NK-92 treated with Interleukin-12 subunit alpha and Interleukin-12 subunit beta, amount 100 ng/mL, for 24 hours (cell line): ENCODE results near the gene EBPL.

Experiments
- DNase-seq: peaks from one replicate; lab custom pipeline; 2025; lab: John Stamatoyannopoulos, UW

The EBPL gene

DNA sequence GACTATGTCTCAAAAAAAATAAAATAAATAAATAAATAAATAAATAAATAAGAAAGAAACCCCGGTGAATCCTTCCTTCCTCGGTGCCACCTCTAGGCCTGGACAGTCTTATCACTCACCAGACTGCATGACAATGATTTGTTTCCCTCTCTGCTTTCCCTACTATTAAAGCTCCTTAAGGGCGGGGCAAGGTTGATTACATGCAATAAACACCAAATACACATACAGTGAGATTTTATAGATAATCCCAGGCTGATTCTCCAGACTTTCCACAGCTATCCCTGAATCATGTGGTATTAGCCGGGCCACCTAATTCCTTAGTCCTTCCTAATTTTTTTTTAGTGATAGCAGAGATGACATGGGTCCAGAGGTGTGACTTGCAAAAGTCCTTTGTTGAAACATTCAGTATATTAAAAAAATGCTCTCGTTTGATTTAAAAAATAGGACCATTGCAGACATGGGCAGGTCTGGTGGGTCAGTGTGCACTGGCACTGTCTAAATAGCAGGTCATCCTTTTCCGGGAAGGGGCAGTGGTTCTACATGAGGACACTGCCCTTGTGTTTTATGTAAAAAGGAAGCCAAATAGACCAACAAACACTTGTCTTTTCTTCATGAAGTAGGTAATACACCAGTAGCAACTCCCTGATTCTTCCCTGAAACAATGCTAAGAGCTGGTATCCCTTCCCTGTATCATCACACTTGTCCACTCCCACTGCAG, 14.5 kb downstream of the EBPL start:
- DNase-seq, result no peak

DNA sequence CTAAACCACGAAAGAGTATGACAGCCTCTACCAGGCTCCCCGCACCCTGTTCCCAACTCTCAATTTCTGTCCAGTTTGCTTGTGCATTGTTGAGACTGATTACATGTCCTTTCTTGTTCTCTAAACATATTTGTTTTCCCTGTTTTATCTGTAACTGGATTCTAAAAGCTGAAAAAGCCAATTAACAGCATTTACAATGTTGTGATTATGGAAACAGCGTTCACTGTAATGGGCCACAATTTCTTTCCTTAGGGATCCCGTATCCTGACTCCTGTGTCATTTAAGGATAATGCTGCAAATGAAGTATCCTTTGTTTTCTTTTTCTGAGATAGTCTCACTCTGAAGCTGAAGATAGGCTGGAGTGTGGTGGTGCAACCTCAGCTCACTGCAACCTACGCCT, 20.5 kb downstream of the EBPL start:
- no peak for DNase-seq

DNA sequence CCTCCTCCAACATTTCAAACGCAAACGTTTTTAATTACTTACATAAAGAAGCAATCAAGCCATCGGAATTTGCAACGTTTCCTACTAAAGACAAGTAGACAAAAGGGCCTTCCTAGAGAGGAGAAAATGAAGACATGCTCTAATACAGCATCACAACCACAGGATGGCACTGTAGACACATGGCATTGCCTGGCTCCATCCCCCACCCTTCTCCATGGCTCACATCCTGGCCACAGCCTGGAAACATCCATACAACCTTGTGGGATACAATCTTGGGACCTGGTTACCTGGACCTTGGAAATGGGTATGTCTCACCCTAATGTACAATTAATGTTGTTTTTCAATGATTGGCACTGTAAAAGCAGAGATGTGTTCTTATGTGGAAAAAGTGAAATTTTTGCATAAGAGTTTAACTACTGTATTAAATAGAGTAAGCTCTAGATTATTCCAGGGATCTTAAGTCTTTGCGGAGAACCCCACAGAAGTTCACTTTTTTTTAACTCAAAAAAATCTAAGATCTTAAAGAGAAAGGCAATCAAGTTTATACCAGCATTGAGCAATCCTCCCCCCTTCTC, 21.5 kb downstream of the EBPL start:
- peak; percentile 5 for DNase-seq

DNA sequence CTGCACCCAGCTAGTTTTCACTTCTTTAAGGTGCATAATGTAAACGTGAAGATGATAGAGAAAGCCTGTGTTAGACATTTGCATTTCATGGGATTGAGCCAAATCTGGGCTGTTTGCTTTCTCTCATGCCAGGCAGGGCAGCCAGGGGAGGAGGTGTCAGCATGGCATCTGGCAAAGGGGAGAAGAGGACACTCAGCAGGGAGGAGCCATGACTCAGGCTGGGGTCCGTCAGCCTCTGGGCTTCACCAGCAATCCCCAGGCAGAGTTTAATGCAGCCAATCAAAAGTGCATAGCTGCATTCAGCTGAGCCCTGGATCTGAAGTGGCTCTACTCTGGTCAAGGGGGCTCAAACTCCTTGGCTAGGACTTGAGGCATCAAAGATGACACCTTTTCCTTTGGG, 23.5 kb downstream of the EBPL start:
- DNase-seq, result no peak

DNA sequence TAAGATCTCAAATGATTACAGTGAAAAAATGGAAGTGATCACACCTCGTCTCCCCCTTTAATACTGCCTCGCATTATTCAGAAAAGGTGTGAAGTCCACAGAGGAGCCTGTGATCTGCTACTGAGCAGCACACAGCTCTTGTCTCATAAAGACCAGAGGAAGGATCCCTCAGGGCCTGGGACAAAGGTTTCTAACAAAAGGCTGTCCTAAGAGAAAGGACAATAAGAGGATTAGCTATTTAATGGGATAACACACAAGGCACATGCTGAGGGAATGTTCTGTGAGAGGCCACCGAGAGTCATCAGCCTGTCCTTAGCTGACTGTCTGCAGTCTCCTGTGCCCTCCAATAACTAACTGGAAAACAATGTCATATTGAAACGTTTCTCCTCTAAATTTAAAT, 26.7 kb downstream of the EBPL start:
- no peak for DNase-seq

DNA sequence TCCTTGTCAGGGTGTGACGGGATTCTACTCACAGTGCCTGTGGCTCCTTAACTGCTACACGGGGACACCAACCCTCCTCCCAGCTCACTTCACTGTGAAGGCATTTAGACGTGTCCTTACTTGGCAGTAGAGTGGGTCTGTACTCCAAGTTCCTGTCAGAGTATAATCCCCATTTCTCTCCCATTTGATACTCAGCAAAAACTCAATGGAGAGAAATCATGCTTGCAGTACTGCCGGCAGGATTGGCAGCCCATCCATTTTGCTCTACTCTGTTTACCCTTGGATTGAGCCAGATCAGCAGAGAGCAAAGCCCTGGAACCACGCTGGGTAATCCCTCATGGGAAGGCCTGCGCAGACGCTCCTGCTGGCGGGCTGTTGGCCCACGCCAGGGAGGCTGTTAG, 34.0 kb downstream of the EBPL start:
- DNase-seq, result no peak

DNA sequence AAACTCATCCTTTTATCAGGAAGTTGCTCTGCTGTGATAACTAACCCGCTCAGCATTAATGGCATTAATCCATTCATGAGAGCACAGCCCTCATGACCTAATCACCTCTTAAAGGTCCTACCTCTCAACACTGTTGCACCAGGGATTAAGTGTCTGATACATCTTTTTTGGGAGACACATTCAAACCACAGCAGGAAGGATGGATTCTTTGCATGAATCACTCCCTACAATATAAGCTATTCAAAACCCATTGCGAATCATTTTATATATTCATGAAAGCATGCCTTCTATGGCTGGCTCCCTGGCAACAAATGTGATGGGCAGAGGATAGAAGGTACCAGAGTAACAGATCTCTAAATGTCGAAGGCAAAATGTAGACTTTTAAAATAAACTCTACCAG, 35.4 kb downstream of the EBPL start:
- DNase-seq, result no peak

DNA sequence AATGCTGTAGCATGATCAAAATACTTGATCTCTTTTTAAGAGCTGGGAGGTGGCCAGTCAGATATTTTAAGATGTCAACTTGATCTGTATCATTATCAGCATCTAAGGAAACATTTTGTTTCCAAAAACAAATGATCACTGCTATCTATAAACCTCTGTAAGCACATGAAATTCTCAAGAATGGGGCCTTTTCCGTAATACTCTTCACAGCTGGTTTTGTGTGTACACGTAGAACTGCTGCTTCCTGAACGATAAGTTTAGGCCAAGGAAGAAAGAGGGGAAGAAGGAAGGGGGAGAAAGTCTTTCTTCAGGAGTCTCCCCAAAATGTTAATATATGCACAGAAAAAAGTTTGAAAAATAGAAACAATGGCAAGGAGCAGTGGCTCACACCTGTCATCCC, 37.3 kb downstream of the EBPL start:
- DNase-seq, result no peak

DNA sequence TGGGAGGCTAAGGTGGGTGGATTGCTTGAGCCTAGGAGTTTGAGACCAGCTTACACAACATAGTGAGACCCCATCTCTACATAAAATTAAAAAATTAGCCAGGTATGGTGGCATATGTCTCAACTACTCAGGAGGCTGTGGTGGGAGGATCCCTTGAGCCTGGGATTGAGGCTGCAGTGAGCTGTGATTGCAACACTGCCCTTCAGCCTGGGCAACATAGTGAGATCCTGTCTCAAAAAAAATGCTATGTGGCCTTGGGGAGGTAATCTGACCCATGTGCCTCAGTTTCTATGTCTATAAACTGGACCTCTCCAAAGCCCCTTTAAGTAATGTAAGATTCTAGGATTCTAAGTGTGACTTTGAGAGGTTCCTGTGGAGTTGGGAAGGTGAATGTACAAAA, 37.8 kb downstream of the EBPL start:
- no peak for DNase-seq

DNA sequence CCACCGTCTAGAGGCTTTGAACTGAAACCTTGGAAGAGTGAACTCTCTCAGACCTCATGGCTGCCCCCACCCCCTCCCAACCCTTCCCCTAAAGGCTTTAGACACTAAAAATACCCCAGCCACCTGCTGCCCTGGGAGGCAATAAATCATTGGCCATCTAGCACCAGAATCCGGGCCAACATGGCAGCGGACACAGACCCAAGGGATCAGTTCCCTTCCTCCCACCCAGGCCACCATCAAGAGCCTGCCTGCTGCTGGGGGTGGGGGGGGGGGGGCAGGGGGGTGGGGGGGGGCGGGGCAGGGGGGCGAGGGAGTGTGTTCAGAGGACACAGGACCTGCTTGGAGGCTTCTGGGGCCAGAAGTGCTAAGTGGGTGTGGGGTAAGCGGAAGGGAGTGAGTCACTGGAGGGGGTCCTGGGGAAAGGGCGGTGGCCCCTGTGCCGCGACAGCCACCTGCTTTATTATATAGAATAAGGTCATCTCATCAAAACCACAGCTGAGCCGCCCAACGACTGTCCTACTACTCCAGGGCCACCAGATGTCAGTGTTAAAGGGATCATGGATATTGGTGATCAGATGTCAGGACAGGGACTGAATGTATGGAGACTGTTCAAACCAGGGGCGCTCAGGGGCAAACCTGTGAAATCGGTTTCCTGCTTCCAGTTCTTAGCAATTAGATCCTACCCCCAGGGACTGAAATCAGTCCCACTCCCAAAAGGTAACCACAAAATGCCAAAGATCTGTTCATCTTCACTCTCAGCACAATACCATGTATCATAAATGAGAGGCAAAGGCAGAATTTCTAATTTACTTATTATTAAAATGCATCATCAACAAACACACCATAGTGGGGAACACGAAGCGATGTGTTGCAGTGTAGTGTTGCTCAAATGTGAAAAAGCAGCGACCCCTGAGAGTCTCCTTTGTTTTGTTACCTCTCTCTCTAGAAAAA, 38.7 kb downstream of the EBPL start:
- DNase-seq, result no peak

DNA sequence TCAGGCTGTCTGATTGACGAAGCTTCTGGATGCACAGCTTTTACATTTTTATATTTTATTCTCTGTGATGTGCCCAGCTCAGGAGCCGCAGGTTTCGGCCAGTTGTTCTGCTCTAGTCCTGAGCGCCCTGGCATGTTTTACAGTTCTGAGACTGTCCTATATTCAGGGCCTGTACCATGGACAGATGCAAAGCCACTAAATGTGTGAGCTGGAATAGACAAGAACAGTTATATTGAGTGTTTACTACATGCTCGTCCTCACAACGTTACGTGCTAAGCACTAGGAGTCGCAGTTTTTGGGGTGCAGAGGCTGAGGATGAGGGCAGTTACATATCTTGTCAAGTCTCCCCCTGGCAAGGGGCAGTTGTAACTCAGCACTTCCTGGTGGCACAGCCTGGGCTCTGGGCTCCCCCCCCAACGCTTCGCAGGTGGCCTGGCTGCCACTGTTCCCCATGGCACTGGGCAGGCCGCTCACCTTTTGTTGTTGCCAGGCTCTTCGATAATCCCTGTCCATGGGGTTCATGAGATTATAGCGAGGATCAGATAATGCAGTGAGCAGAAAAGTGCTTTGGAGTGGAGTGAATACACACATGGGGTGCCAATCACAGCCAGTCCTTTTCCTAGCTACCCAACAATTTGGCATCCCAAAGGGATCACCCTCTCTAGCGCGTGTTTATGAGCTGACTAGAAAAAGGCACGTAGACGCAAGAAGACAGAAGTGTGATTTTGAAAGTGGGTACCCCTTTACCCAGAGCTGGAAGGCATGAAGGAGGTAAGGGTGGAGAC, 39.5 kb downstream of the EBPL start:
- DNase-seq, result no peak

DNA sequence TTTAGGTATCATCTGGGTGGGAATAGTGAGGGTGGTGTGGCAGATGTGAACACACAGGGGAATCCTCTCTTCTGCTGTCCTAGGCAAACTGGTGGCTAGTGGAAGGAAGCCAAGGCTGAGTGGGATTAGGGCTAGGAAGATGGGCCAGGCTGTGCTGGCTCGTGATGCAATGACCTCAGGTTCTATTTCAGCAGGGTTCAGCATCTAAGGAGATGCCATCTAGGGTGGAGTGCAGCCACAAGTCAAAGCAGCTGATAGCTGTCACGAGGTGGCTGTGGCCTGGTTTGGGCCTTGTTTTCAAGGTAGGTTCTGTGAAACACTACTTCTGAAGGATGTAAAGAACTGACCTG, 41.3 kb downstream of the EBPL start:
- DNase-seq, result no peak

DNA sequence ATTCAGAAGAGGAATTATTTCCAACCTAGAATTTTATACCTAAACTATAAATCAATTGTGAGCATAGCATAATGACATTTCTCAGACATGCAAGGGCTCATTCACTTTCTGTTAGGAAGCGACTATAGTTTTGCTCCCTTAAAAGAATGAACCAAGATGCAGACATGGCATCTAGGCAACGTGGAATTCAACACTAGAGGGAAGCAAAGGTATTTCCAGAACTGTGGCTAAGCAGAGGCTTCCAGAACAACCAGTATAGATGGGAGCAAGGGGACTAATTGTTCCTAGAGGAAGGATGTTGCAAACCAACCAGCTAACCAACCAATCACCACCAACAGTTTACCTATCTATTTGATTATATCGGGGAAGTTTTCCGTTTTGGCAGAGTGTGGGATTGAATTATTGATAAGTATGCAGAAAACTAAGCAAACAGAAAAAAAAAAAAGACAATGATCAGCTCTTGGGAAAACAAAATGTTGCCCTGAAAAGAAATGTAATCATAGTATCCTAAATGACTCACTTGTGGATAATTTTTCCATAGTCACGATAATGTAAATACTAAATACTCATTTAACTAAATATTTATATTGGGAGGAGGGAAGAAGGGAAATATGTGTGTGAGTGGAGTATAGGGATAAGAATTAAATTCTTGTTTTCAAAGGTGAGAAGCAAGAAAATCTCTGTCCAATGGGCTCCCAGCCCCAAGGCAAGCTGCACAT, 41.9 kb downstream of the EBPL start:
- no peak for DNase-seq

DNA sequence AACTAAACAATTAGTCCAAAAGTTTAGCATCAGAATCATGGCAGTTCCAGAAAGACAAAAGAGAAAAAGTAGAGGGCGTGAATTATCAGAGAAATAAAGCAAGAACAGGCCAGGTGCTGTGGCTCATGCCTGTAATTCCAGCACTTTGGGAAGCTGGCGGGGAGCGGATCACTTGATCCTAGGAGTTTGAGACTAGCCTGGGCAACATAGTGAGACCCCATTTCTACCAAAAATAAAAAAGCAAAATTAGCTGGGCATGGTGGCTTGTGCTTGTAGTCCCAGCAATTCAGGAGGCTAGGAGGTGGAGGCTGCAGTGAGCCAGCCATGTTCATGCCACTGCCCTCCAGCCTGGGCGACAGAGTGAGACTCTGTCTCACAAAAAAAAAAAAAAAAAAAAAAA, 44.6 kb downstream of the EBPL start:
- no peak for DNase-seq

DNA sequence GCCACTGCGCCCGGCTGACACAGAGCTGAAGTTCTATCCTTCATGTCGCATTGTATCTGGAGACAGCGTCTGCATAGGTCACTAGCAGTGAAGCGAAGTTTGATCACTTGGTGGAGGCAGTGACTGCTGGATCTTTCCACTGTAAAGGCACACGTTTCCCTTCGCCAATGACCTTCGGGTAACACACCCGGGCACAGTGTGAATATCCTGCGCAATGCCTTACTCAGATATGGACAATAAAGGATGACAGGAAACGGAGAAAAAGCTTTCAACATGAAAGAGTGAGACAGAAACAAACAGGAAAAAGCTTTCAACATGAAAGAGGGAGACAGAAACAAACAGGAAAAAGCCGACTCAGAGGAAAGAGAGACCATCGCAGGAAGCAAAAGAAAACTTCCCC, 45.8 kb downstream of the EBPL start:
- no peak for DNase-seq

DNA sequence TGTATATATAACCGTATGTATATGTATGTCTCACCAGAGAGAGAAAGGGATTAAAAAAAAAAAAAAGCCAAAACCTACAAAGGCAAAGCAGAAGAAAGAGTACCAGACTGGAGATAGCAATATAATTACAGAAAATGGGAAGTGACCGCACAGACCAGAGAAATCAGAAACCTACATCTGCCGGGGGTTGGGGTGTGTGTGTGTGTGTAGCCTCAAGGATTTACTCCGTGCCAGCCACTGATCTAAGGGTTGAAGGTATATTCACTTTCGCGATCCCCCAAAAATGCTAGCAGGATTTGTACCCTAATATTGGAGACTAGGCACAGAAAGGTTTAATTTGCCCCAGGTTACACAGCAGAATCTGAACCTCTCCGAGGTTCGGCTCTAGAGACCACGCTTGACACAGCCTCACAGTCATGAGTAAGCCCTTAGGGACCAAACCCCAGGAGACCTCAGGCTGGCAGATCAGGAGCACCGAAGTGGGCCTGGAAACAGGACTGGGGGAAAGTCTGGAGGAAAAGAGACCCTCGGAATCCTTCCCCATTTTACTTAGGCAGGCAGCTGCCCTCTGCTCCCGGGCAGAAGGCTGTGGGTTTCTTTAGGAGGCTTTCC, 48.1 kb downstream of the EBPL start:
- DNase-seq, result no peak

DNA sequence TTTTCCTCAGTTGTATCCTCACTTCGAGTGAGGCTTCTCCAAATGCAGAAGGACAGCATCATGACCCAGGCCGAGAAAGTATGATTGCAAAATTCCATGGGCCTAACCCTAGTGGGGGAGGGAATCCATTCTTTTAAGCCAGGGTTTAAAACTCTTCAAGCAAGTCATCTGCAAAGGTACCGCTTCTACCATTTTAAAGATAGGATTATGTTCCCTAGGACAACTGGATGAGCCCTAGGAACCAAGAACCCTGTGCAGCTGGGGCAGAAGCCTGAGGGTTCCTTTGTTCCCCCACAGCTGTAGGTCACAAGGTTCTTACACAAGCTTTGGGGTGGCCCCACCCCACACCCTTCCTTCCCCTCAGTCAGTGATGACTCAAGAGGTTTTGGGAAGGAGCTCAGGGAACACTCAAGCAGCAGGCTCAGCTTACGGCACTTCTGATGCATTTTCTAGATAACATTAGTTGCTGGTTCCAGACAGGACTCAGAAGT, 49.4 kb downstream of the EBPL start:
- DNase-seq, result no peak

DNA sequence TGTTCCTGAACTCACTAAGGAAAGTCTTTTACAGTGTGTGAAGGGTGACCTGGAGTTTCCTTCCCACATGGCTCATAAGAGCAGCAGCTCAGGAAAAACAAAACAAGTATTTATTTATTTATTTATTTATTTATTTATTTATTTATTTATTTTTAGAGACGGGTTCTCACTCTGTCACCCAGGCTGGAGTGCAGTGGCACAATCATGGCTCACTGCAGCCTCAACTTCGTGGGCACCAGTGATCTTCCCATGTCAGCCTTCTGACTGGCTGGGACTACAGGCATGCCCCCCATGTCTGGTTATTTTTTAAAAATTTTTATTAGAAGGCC, 52.6 kb downstream of the EBPL start:
- no peak for DNase-seq

DNA sequence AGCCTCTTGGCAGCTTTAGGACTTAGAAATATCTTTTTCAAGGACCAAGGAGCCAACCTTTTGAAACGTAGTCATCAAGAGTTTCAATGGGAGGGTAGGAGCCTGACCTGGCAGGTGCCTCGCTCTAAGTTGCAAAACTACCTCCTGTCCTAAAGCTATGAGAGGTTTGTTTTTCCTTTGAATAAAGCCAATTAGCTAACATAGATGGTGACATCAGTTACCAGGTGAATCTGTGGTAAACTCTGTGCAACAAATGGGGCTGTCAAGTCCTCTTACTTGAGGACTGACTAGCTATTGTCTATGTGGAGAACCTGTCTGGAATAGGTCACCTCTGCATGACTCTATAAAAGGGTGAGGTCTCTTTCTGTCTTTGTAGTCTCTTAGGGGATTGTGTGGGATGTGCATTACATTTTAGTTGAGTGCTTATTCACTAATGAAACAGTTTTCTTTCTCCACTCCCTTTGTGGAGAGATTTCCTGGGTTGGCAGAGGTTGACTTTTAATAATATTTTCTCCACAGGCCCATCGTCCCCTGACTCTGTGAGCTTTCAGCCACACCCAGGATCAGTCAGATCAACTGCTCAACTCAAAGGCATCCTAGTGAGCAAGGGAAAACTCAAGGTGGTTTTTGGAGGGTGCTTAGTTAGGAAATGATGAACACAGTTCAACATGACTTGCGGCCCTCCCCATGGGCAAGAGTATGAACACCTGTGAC, 53.1 kb downstream of the EBPL start:
- no peak for DNase-seq

DNA sequence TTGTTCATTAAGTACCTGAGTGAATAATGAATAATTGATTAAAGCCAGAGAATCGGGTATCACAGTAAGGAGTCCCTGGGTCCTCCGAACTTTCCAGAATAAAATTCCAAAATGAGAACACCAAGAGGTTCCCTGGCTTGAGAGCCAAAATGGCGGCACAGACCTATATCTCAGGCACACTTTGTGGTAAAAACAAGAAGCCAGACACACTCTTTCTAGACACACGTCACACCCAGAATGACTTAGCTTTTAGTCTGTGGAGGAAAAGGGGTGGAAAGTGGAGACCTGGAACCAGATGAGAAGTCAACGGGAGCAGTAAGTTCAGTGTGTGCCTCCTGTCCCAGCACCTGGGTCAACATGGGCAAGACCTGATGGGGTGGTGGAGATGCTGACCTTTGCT, 54.6 kb downstream of the EBPL start:
- DNase-seq, result no peak
